H1 (cell line): Measurements from ENCODE around the gene PRR7. TPM values are rescaled to one million over a fixed set of nuclear protein-coding genes. Genes with fewer than 3 reads are reported as not detected.

Experiments used
- BACH1 ChIP-seq: IDR thresholded peaks from 2 replicates; pipeline ENCODE4 v1.6.1; 2012; ENCODE audit warnings: low read length, improper control_type of control experiment
- CEBPB ChIP-seq: IDR thresholded peaks from 2 replicates; pipeline ENCODE4 v1.6.1; 2012; ENCODE audit warnings: low read depth, low read length
- CHD1 ChIP-seq: IDR thresholded peaks from 2 replicates; pipeline ENCODE4 v1.6.1; 2012; ENCODE audit warnings: low read depth, low read length, improper control_type of control experiment
- E2F6 ChIP-seq: IDR thresholded peaks from 2 replicates; pipeline ENCODE4 v1.6.1; 2012; ENCODE audit warnings: inconsistent platforms
- JUND ChIP-seq: IDR thresholded peaks from 2 replicates; pipeline ENCODE4 v1.6.1; 2011; ENCODE audit warnings: mild to moderate bottlenecking, improper control_type of control experiment, low read length
- RXRA ChIP-seq: IDR thresholded peaks from 2 replicates; pipeline ENCODE4 v1.6.1; 2011; ENCODE audit warnings: low read depth, mild to moderate bottlenecking, low read length, moderate library complexity; ENCODE audit not compliant: insufficient read depth
- polyA plus RNA-seq, 7 experiments: library from polyadenylated mRNA; depleted of rRNA in 3 of 7; stranded (reverse) in 5 of 7; unstranded in 2 of 7; fragments of >200 nt in 5 of 7; fragments of 200-250 nt in 2 of 7; gene quantifications; 1 replicate in 5 of 7; 2 replicates in 1 of 7; 4 replicates in 1 of 7; pipeline versions ENCODE4 v1.2.1 to v1.2.3, GENCODE V29; 2011 to 2013; ENCODE audit warnings: missing spikeins in 2 of 7, mixed read lengths in 2 of 7
- total RNA-seq: library from RNA; stranded (reverse); fragmentation: NEBNext Ultra II Directional; extraction: Animal tissue kit (Norgen Biotek cat#: 25700); gene quantifications from 2 replicates; pipeline ENCODE4 v1.2.1, GENCODE V29; 2021

Gene PRR7
- total and polyA plus RNA-seq, 2 of the 8 experiments (the other 6 are each of a cell fraction or from before 2014, with no cell fraction given) = 8.0 to 11.8 TPM

GRCh38 chr5:177474846-177475562 lies 28.4 kb downstream of the PRR7 start (continued):
- TF ChIP-seq E2F6 = no peak
- TF ChIP-seq CEBPB = no peak
- no peak for TF ChIP-seq JUND
- TF ChIP-seq CHD1 = no peak
- no peak for TF ChIP-seq RXRA
- TF ChIP-seq BACH1 = no peak
